Activated T-cell treated with anti-CD3 and anti-CD28 coated beads, Interleukin-2, amount 50 U/mL, for 4 hours (primary cell): ENCODE measurements around the gene TESPA1. TPM values are rescaled to one million over a fixed set of nuclear protein-coding genes. Genes with fewer than 3 reads are reported as not detected.
"Not testable (repeated sequence)": the region's sequence is repeated elsewhere in the genome, so short reads cannot be mapped to it uniquely, and the experiment has no call there.

Experiments
- ATAC-seq, 2 donors: fragments of 200-7000 bp; cut with Tn5 transposase; one replicate each; pipeline ENCODE4 v1.10.0; 2021
- DNase-seq: peaks from one replicate; pipeline ENCODE4 v3.0.0-alpha.2; 2020
- H3K27me3 Mint-ChIP-seq: one replicate; pipeline ENCODE4 v1.8.0; 2021; ENCODE audit warnings: low read depth, mixed read lengths
- H3K36me3 Mint-ChIP-seq: one replicate; pipeline ENCODE4 v1.8.0; 2022; ENCODE audit warnings: mixed read lengths; ENCODE audit not compliant: insufficient read depth
- H3K4me1 Mint-ChIP-seq: one replicate; pipeline ENCODE4 v1.8.0; 2021; ENCODE audit warnings: low read depth, mixed read lengths
- H3K4me3 Mint-ChIP-seq: one replicate; pipeline ENCODE4 v1.8.0; 2021; ENCODE audit warnings: mild to moderate bottlenecking, moderate library complexity, mixed read lengths
- H3K9me3 Mint-ChIP-seq: one replicate; pipeline ENCODE4 v1.8.0; 2021; ENCODE audit warnings: mixed read lengths
- total RNA-seq, 3 donors: library from RNA; stranded (reverse); gene quantifications; one replicate each; pipeline ENCODE4 v1.2.1, GENCODE V29; 2021

TESPA1 gene
- total RNA-seq, 3 donors from 2014 or later = 89.6 to 102 (median 94.8) TPM

- no peak overlapping the region for H3K4me3 Mint-ChIP-seq
- H3K36me3 Mint-ChIP-seq = peaks cover 1% of the 10 kb centered on the region
- ATAC-seq (peak in 1 of 2 donors; percentile 31), DNase-seq (no peak)
- H3K27me3 Mint-ChIP-seq = no peaks in the 10 kb centered on the region
- H3K9me3 Mint-ChIP-seq = no peaks in the 10 kb centered on the region
- peaks cover 50% of the 10 kb centered on the region for H3K4me1 Mint-ChIP-seq
Measured at GRCh38 chr12:54991991-54992375, 7.4 kb upstream of the TESPA1 start.

- peak; percentile 28 for DNase-seq
- peak; percentile 79 to 81 for ATAC-seq
- peaks cover 1% of the 10 kb centered on the region for H3K36me3 Mint-ChIP-seq
- no peaks in the 10 kb centered on the region for H3K9me3 Mint-ChIP-seq
- H3K4me1 Mint-ChIP-seq = peaks cover 55% of the 10 kb centered on the region
- H3K27me3 Mint-ChIP-seq = no peaks in the 10 kb centered on the region
- peak overlapping the region; percentile 80 for H3K4me3 Mint-ChIP-seq
Measured at GRCh38 chr12:54991161-54991990, 6.8 kb upstream of the TESPA1 start.

- H3K4me3 Mint-ChIP-seq = peak overlapping the region; percentile 52
- DNase-seq (no peak), ATAC-seq (no peak)
- H3K27me3 Mint-ChIP-seq = no peaks in the 10 kb centered on the region
- H3K4me1 Mint-ChIP-seq = peaks cover 67% of the 10 kb centered on the region
- no peaks in the 10 kb centered on the region for H3K9me3 Mint-ChIP-seq
- peaks cover 1% of the 10 kb centered on the region for H3K36me3 Mint-ChIP-seq
Measured at GRCh38 chr12:54989829-54990228, 5.3 kb upstream of the TESPA1 start.

- peak overlapping the region; percentile 27 for H3K4me3 Mint-ChIP-seq
- ATAC-seq = no peak
- DNase-seq = no peak
- H3K4me1 Mint-ChIP-seq = peaks cover 75% of the 10 kb centered on the region
- H3K27me3 Mint-ChIP-seq = no peaks in the 10 kb centered on the region
- H3K9me3 Mint-ChIP-seq = no peaks in the 10 kb centered on the region
- H3K36me3 Mint-ChIP-seq = peaks cover 1% of the 10 kb centered on the region
Measured at GRCh38 chr12:54988402-54989054, 4.0 kb upstream of the TESPA1 start.

GRCh38 chr12:54987611-54988231 is 3.2 kb upstream of the TESPA1 start:
- Mint-ChIP-seq H3K36me3 (peaks cover 8% of the 10 kb centered on the region), H3K27me3 (no peaks in the 10 kb centered on the region), H3K4me1 (peaks cover 80% of the 10 kb centered on the region), H3K9me3 (no peaks in the 10 kb centered on the region), H3K4me3 (peak overlapping the region; percentile 7)
- ATAC-seq (no peak), DNase-seq (no peak)

- H3K9me3 Mint-ChIP-seq, DNase-seq, ATAC-seq, H3K4me3 Mint-ChIP-seq, H3K27me3 Mint-ChIP-seq: not testable (repeated sequence)
- H3K4me1 Mint-ChIP-seq = peaks cover 83% of the 10 kb centered on the region
- H3K36me3 Mint-ChIP-seq = peaks cover 18% of the 10 kb centered on the region
Measured at GRCh38 chr12:54986773-54987172, 2.2 kb upstream of the TESPA1 start.

GRCh38 chr12:54983536-54984101 is 943 bp downstream of the TESPA1 start:
- H3K4me3 Mint-ChIP-seq = peak overlapping the region; percentile 87
- ATAC-seq (peak; percentile 7 to 14), DNase-seq (peak; percentile 60)

GRCh38 chr12:54981796-54982195 is 2.8 kb downstream of the TESPA1 start:
- ATAC-seq (peak; percentile 67 to 71), DNase-seq (peak; percentile 45)
- H3K9me3 Mint-ChIP-seq = no peaks in the 10 kb centered on the region
- peak overlapping the region; percentile 87 for H3K4me3 Mint-ChIP-seq
- no peaks in the 10 kb centered on the region for H3K27me3 Mint-ChIP-seq
- peaks cover 56% of the 10 kb centered on the region for H3K36me3 Mint-ChIP-seq
- peaks cover 83% of the 10 kb centered on the region for H3K4me1 Mint-ChIP-seq

More at GRCh38 chr12:54983536-54984101, 943 bp downstream of the TESPA1 start:
- Mint-ChIP-seq H3K27me3 (no peaks in the 10 kb centered on the region), H3K36me3 (peaks cover 43% of the 10 kb centered on the region), H3K4me1 (peaks cover 79% of the 10 kb centered on the region), H3K9me3 (no peaks in the 10 kb centered on the region)

GRCh38 chr12:54980341-54980740 is 4.2 kb downstream of the TESPA1 start:
- no peaks in the 10 kb centered on the region for H3K9me3 Mint-ChIP-seq
- peak overlapping the region; percentile 87 for H3K4me3 Mint-ChIP-seq
- peaks cover 70% of the 10 kb centered on the region for H3K36me3 Mint-ChIP-seq
- ATAC-seq = no peak
- DNase-seq = peak; percentile 43
- H3K27me3 Mint-ChIP-seq = no peaks in the 10 kb centered on the region
- peaks cover 84% of the 10 kb centered on the region for H3K4me1 Mint-ChIP-seq

- ATAC-seq = no peak
- H3K36me3 Mint-ChIP-seq = peaks cover 88% of the 10 kb centered on the region
Measured at GRCh38 chr12:54977857-54978256, 6.7 kb downstream of the TESPA1 start.

GRCh38 chr12:54977155-54977554 is 7.4 kb downstream of the TESPA1 start:
- no peak for DNase-seq
- ATAC-seq = no peak
- H3K36me3 Mint-ChIP-seq = peaks cover 87% of the 10 kb centered on the region
- H3K9me3 Mint-ChIP-seq = no peaks in the 10 kb centered on the region
- H3K4me3 Mint-ChIP-seq = peak overlapping the region; percentile 87
- no peaks in the 10 kb centered on the region for H3K27me3 Mint-ChIP-seq
- peaks cover 92% of the 10 kb centered on the region for H3K4me1 Mint-ChIP-seq

More at GRCh38 chr12:54977857-54978256, 6.7 kb downstream of the TESPA1 start:
- Mint-ChIP-seq H3K4me3 (peak overlapping the region; percentile 87), H3K4me1 (peaks cover 92% of the 10 kb centered on the region), H3K9me3 (no peaks in the 10 kb centered on the region), H3K27me3 (no peaks in the 10 kb centered on the region)
- DNase-seq = no peak

GRCh38 chr12:54975875-54976274 is 8.7 kb downstream of the TESPA1 start:
- H3K27me3 Mint-ChIP-seq = no peaks in the 10 kb centered on the region
- peaks cover 92% of the 10 kb centered on the region for H3K4me1 Mint-ChIP-seq
- peak overlapping the region; percentile 87 for H3K4me3 Mint-ChIP-seq
- ATAC-seq (no peak), DNase-seq (no peak)
- peaks cover 84% of the 10 kb centered on the region for H3K36me3 Mint-ChIP-seq
- no peaks in the 10 kb centered on the region for H3K9me3 Mint-ChIP-seq

GRCh38 chr12:54975272-54975671 is 9.3 kb downstream of the TESPA1 start:
- H3K27me3 Mint-ChIP-seq = no peaks in the 10 kb centered on the region
- no peak for DNase-seq
- no peak for ATAC-seq
- no peaks in the 10 kb centered on the region for H3K9me3 Mint-ChIP-seq
- peaks cover 84% of the 10 kb centered on the region for H3K36me3 Mint-ChIP-seq
- peaks cover 94% of the 10 kb centered on the region for H3K4me1 Mint-ChIP-seq
- H3K4me3 Mint-ChIP-seq = peak overlapping the region; percentile 40

GRCh38 chr12:54974279-54974678 is 10.3 kb downstream of the TESPA1 start:
- ATAC-seq (no peak), DNase-seq (no peak)
- H3K36me3 Mint-ChIP-seq = peaks cover 75% of the 10 kb centered on the region
- H3K4me1 Mint-ChIP-seq = peaks cover 90% of the 10 kb centered on the region
- H3K9me3 Mint-ChIP-seq = no peaks in the 10 kb centered on the region
- no peaks in the 10 kb centered on the region for H3K27me3 Mint-ChIP-seq
- H3K4me3 Mint-ChIP-seq = peak overlapping the region; percentile 20
